Activated naive CD4-positive, alpha-beta T cell treated with anti-CD3 and anti-CD28 coated beads for 36 hours (primary cell): ENCODE results near the gene NID1. TPM values are rescaled to one million over a fixed set of nuclear protein-coding genes. Genes with fewer than 3 reads are reported as not detected.

Source experiments
- CTCF ChIA-PET: fragments of 350-600 bp; sonication (Branson Sonifier 250); formaldehyde crosslinking; loops from one replicate; lab custom pipeline; 2021; ENCODE audit warnings: antibody characterized with exemption; lab: Charles Lee
- DNase-seq: peaks from one replicate; pipeline ENCODE4 v3.0.0-alpha.2; 2020
- H3K27ac Mint-ChIP-seq: one replicate; pipeline ENCODE4 v1.8.0; 2021; ENCODE audit warnings: mild to moderate bottlenecking, mixed read lengths
- H3K27me3 Mint-ChIP-seq: one replicate; pipeline ENCODE4 v1.8.0; 2021; ENCODE audit warnings: low read depth, mixed read lengths
- H3K36me3 Mint-ChIP-seq: one replicate; pipeline ENCODE4 v1.8.0; 2021; ENCODE audit warnings: low read depth, mixed read lengths
- H3K4me1 Mint-ChIP-seq: one replicate; pipeline ENCODE4 v1.8.0; 2021; ENCODE audit warnings: low read depth, mixed read lengths
- H3K4me3 Mint-ChIP-seq: one replicate; pipeline ENCODE4 v1.8.0; 2021; ENCODE audit warnings: mild to moderate bottlenecking, moderate library complexity, mixed read lengths
- H3K9me3 Mint-ChIP-seq: one replicate; pipeline ENCODE4 v1.8.0; 2021; ENCODE audit warnings: mixed read lengths
- intact Hi-C: fragments of 100-400 bp; cut with micrococcal nuclease; formaldehyde crosslinking; loops from one replicate; pipeline ENCODE4 v1.15.1; 2023
- total RNA-seq, 2 experiments: library from RNA; stranded (reverse); gene quantifications; one replicate each; pipeline ENCODE4 v1.2.3, GENCODE V29; 2021

Gene NID1
- total RNA-seq, 2 experiments from 2014 or later: 0.10 TPM; not detected in 1

DNA sequence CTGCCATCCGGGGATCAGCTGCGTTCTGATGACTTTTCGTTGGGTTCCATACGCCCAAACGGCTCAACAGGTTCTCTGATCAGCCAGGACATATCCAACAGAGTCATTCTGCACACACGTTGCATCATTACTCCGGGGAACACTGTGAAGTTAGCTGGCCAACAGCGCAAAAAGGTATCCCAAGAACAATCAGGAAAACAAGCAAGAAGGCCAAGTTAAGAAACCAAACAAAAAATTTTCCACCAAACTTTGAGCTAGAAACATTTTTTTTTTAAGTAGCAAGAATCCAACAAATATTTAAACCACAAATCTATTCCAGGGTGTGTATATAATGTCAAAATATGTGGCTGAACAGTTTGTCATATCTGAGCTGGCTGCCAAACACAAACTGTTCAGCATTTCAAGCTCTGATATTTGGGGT, 29.2 kb downstream of the NID1 start:
- H3K27me3 Mint-ChIP-seq: no peaks in the 10 kb centered on the region
- CTCF ChIA-PET: no interaction called here
- intact Hi-C loops: no loop called here

DNA sequence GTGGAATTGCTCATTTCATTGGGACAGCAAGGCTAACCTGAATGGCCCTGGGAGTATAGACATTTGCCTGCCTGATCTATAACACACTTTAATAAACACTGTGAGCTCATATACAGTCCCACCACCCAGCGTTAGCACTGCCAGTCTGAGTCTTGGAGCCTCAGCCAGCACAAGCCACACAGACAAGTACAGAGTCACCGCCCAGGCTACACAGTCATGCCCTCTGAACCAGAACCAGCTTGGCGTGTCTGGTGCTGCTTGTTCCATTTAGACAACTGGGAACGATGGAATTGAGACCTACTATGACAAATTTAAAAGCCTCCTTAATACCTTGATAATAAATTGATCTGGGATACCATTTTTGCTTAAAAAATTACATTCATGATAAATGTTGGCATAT, 31.6 kb downstream of the NID1 start:
- no peak overlapping the region for H3K27ac Mint-ChIP-seq
- no peaks in the 10 kb centered on the region for H3K27me3 Mint-ChIP-seq
- H3K4me3 Mint-ChIP-seq: no peak overlapping the region
- no peaks in the 10 kb centered on the region for H3K9me3 Mint-ChIP-seq
- H3K36me3 Mint-ChIP-seq: no peaks in the 10 kb centered on the region
- CTCF ChIA-PET: no interaction called here
- intact Hi-C loops: no loop called here
- no peaks in the 10 kb centered on the region for H3K4me1 Mint-ChIP-seq
- DNase-seq: no peak

More for the DNA sequence above, 29.2 kb downstream of the NID1 start:
- H3K9me3 Mint-ChIP-seq: no peaks in the 10 kb centered on the region
- no peak overlapping the region for H3K4me3 Mint-ChIP-seq
- H3K4me1 Mint-ChIP-seq: no peaks in the 10 kb centered on the region
- H3K27ac Mint-ChIP-seq: no peak overlapping the region
- H3K36me3 Mint-ChIP-seq: no peaks in the 10 kb centered on the region
- DNase-seq: no peak

DNA sequence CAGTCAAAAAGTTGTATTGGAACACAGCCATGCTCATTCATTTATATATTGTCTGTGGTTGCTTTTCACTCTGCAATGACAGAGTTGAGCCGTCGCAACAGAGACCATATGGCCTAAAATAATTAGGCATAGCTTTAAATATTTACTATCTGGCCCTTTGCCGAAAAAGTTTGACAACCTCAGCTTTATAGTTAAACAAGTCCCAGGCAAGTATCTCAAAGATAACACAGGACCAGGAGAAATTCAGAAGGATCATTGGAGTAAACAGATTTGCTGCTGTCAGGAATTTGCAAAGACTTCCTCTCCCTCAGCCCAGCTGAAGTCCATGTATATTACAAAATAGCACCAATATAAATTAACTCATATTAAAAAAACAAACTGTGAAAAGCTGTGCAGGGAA, 34.4 kb downstream of the NID1 start:
- DNase-seq: no peak
- intact Hi-C loops: no loop called here
- Mint-ChIP-seq H3K4me1 (peaks cover 12% of the 10 kb centered on the region), H3K9me3 (no peaks in the 10 kb centered on the region), H3K4me3 (no peak overlapping the region), H3K27ac (no peak overlapping the region), H3K27me3 (no peaks in the 10 kb centered on the region), H3K36me3 (no peaks in the 10 kb centered on the region)
- CTCF ChIA-PET: interaction anchor here (0.6 to 0.7 kb wide), 2 partner anchors 106 to 142 kb away, joined by 3 to 6 read pairs; no protein-coding TSS in a partner anchor

- Mint-ChIP-seq H3K9me3 (no peaks in the 10 kb centered on the region), H3K27me3 (no peaks in the 10 kb centered on the region), H3K27ac (no peak overlapping the region), H3K4me1 (peaks cover 12% of the 10 kb centered on the region), H3K4me3 (no peak overlapping the region), H3K36me3 (no peaks in the 10 kb centered on the region)
- intact Hi-C loops: no loop called here
- CTCF ChIA-PET: no interaction called here
- no peak for DNase-seq
Observed at GRCh38 chr1:236029428-236029940, 35.4 kb downstream of the NID1 start.

DNA sequence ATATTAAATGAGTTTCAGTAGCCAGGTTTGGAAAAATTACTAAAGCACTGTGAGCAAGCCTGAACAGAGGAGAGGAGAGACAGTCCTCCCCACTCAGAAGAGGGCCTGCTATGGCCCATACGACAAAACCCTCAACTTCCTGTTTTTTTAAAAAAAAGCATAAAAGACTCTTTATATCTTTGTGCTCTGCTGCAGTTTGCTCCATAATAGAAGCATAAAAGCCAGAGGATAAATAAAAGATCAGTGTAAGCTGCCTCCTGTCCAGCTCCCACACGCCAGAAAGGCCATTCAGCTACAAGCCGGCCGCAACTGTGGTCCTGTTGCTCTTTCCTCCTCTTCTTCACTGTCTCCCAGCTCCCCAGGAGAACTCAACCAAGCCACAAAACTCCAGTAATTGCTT, 37.8 kb downstream of the NID1 start:
- Mint-ChIP-seq H3K4me3 (no peak overlapping the region), H3K27me3 (no peaks in the 10 kb centered on the region), H3K9me3 (no peaks in the 10 kb centered on the region), H3K4me1 (peaks cover 12% of the 10 kb centered on the region), H3K27ac (no peak overlapping the region), H3K36me3 (no peaks in the 10 kb centered on the region)
- intact Hi-C loops: no loop called here
- CTCF ChIA-PET: no interaction called here
- DNase-seq: no peak

- H3K27ac Mint-ChIP-seq: no peak overlapping the region
- DNase-seq: no peak
- H3K36me3 Mint-ChIP-seq: no peaks in the 10 kb centered on the region
- H3K4me3 Mint-ChIP-seq: no peak overlapping the region
- CTCF ChIA-PET: interaction anchor here (0.8 to 1.1 kb wide), 3 partner anchors 27 to 72 kb away, joined by 3 read pairs; no protein-coding TSS in a partner anchor
- intact Hi-C loops: no loop called here
- peaks cover 12% of the 10 kb centered on the region for H3K4me1 Mint-ChIP-seq
- H3K9me3 Mint-ChIP-seq: no peaks in the 10 kb centered on the region
- no peaks in the 10 kb centered on the region for H3K27me3 Mint-ChIP-seq
Observed at GRCh38 chr1:236025836-236026235, 39.1 kb downstream of the NID1 start.

DNA sequence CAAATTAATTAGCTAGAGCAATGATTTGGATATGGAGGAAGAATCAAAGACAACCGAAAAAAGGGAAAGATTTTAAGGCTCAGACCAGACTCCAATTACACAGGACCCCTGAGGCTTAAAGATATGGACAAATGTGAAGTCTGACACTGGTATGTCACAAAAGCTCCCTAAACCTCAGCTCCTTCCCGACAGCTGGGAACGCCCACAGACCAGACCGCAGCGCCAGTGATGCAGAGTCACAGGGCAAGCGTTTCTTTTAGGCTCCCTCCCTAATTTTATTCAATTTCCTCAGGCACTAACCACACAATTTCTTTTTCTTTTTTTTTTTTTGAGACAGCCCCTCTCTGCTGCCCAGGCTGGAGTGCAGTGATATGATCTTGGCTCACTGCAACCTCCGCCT, 40.2 kb downstream of the NID1 start:
- Mint-ChIP-seq H3K36me3 (no peaks in the 10 kb centered on the region), H3K27ac (no peak overlapping the region), H3K4me1 (peaks cover 12% of the 10 kb centered on the region), H3K4me3 (no peak overlapping the region), H3K27me3 (no peaks in the 10 kb centered on the region), H3K9me3 (no peaks in the 10 kb centered on the region)
- intact Hi-C loops: no loop called here
- DNase-seq: no peak
- CTCF ChIA-PET: interaction anchor here (0.7 to 0.9 kb wide), 2 partner anchors 43 to 71 kb away, joined by 3 read pairs; no protein-coding TSS in a partner anchor

DNA sequence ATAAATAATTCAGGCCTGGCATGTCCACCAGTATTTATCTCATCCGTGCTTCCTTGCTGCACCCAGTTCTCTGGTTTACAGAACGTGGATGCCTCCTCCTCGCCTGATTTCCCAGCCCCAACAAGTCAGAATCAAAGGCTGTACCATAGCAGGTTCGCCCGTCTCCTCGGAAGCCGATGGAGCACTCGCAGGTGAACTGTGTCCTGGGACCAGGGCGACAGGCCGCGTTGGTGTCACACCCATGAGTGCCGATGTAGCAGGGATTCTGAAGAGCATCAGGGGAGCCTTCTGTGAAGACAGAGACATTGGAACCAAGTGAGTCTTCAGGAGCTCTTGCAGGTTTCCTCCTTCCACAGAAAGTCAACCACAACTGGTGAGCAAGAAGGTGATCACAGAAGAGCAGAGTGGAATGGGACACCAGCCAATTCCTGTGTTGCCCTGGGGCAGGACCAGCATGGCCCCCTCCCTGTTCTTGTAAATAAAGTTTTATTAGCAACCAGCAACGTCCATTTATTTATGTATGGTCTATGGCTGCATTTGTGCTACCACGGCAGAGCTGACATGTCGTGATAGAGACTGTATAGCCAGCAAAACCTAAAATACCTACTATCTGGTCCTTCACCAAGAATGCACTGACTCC, 40.8 kb downstream of the NID1 start:
- CTCF ChIA-PET: no interaction called here
- H3K4me3 Mint-ChIP-seq: no peak overlapping the region
- intact Hi-C loops: no loop called here
- H3K36me3 Mint-ChIP-seq: no peaks in the 10 kb centered on the region
- H3K4me1 Mint-ChIP-seq: peaks cover 12% of the 10 kb centered on the region
- H3K27ac Mint-ChIP-seq: no peak overlapping the region
- H3K9me3 Mint-ChIP-seq: no peaks in the 10 kb centered on the region
- no peak for DNase-seq
- H3K27me3 Mint-ChIP-seq: no peaks in the 10 kb centered on the region

- Mint-ChIP-seq H3K4me1 (peaks cover 5% of the 10 kb centered on the region), H3K36me3 (no peaks in the 10 kb centered on the region), H3K9me3 (no peaks in the 10 kb centered on the region), H3K4me3 (no peak overlapping the region), H3K27me3 (no peaks in the 10 kb centered on the region), H3K27ac (no peak overlapping the region)
- no peak for DNase-seq
- CTCF ChIA-PET: no interaction called here
- intact Hi-C loops: no loop called here
Observed at GRCh38 chr1:236021424-236022135, 43.3 kb downstream of the NID1 start.

DNA sequence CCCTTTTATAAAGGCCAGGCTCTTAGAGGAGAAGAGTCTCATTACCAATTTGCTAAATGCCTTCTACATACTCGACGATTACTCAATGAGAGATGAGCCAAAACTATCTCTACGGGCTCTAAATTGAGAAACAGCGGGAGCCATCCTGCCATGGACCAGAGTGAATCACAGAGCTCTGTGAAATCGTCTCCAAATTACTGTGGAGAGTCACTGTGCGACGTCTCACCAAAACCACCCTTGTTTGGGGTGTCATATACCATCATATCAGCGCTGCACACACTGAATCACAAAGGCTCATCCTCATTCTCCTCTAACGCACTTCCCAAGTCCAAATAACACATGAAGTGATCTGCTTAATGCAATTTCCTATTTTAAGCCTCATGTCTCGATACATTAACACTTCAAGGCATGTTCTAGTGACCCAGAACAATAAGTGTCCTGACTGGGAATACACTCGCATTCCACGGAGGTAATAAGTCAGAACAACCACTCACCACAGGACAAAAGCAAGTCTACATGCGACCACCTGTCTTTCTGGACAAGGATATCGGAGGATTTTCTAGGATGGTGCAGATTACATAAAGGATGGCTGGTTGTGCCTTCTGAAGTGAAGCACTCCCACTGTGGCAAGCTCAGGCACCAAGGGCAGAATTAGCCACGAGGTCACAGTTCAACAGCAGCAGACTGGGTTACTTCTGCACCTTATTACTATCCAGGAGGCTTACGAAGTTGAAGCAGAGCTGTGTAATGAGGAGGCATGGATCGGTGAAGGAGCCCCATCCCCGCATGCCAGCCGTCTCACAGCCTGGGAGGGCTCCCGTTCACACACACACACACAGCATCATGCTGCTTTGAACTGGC, 44.3 kb downstream of the NID1 start:
- H3K36me3 Mint-ChIP-seq: no peaks in the 10 kb centered on the region
- intact Hi-C loops: no loop called here
- no peaks in the 10 kb centered on the region for H3K9me3 Mint-ChIP-seq
- H3K27ac Mint-ChIP-seq: no peak overlapping the region
- no peak overlapping the region for H3K4me3 Mint-ChIP-seq
- no peaks in the 10 kb centered on the region for H3K27me3 Mint-ChIP-seq
- peaks cover under 1% of the 10 kb centered on the region for H3K4me1 Mint-ChIP-seq
- CTCF ChIA-PET: no interaction called here
- no peak for DNase-seq

- DNase-seq: no peak
- Mint-ChIP-seq H3K4me1 (no peaks in the 10 kb centered on the region), H3K27ac (no peak overlapping the region), H3K4me3 (no peak overlapping the region), H3K27me3 (no peaks in the 10 kb centered on the region), H3K9me3 (no peaks in the 10 kb centered on the region), H3K36me3 (no peaks in the 10 kb centered on the region)
- intact Hi-C loops: no loop called here
- CTCF ChIA-PET: no interaction called here
Observed at GRCh38 chr1:236018885-236019453, 45.9 kb downstream of the NID1 start.
